GM19043 (cell line): Measurements from ENCODE around the gene MAGIX.
A peak's percentile ranks its signal among the peaks of the same experiment; 100 is the strongest.

Experiments
- ATAC-seq: cut with Tn5 transposase; IDR thresholded peaks from one replicate; pipeline ENCODE4 v1.9.1; 2021; ENCODE audit warnings: low read depth; ENCODE audit not compliant: unreplicated experiment

The MAGIX gene

GRCh38 chrX:49179358-49179757 is 16.8 kb downstream of the MAGIX start:
- no peak for ATAC-seq

DNA sequence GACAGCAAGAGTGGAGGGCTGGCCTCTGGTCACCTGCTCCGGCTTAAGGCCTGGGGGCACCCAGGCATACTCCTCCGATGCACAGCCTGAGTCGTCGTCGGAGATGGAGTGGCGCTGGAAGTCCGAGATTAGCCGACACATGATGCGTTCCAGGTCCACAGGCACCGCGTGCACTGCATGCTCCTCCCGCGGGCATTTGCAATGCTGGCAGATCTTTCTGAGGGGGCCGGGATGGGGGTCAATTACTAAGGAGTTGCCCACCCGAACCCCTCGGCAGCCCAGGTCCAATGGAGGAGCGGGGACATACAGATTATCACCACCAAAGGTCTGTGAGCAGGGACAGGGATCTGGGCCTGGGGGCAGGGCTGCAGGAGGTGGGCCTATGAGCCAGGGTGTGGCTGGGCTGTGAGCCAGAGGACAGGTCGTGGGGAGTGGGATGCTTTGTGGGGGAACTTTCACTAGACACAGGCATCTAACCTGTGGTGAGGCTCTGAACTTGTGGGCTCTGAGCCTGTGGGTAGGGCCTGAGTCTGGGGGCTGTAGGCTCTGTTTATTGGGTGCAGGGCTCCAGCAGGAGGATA is 21.2 kb downstream of the MAGIX start:
- ATAC-seq = no peak

GRCh38 chrX:49184294-49185281 is 22.0 kb downstream of the MAGIX start:
- ATAC-seq = no peak

GRCh38 chrX:49186125-49187027 is 23.8 kb downstream of the MAGIX start, which contains the start of gene PRICKLE3:
Gene PRICKLE3, minus strand, starts transcription at chrX:49186373. Its CDS starts 76 bp downstream, at chrX:49186297.
- peak; percentile 32 for ATAC-seq

DNA sequence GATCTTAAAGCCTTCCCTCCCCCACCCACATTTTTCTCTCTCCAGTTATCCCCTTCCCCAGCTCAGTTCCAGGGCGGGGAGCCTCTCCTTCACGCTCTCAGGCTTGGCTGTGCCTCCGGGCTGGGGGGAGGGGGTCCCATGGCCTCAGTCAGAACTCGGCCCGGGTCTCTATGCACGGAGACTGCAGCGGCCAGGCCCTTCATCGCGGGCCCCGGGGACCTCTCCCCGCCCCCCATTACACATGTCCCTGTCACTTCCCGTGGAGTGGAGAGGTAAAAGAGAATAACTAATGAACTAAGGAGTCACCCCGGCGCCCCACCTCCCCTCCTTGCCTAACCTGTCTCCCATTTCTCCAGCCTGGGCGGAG is 24.5 kb downstream of the MAGIX start:
- ATAC-seq = no peak

- ATAC-seq = no peak
Measured at GRCh38 chrX:49187526-49187925, 25.0 kb downstream of the MAGIX start.

DNA sequence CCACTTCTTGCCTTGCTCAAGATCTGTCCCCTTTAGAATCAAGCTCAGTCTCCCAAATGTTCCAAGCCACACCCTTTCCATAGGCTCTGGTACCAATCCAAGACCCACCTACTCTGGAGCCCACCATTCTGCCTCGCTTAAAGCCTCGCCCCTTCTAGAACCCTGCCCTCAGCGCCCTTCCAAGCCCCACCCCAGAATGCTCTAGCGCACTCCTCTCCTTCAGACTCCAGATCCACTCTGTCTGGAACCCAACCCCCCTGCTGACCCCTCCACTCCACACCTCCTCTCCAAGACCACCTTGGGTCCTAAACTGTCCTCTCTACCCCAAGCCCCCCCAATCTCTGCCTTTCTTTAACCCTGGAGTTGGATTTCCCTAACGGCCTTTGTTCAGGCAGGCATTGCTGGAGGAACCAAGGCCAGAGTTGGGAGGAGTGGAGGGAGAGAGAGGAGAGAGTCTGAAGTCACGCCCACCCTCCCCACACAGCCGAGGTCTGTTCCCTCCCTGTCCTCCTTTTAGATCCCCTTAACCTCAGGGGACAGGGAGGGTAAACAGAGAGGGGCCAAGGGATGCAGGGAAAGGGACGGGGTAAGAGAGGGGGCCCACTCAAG is 26.0 kb downstream of the MAGIX start:
- ATAC-seq = no peak

DNA sequence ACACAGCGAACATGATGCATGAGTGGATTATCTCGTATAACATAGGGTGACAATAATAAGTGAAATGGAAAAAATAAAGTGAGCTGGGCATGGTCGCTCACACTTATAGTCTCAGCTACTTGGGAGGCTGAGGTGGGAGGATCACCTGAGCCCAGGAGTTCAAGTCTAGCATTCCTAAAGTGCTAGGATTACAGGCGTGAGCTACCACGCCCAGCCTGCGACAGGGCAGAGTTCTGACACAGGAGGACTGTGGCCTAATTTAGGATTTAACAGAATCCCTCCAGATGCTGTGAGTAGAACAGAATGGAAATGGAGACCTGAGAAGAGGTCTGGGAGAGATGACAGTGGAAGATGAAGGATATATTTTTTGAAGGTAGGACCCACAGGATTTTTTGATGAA is 27.0 kb downstream of the MAGIX start:
- ATAC-seq = no peak

- ATAC-seq = peak; percentile 88
Measured at GRCh38 chrX:49190821-49191573, 28.4 kb downstream of the MAGIX start.

GRCh38 chrX:49191574-49192011 is 29.0 kb downstream of the MAGIX start:
- ATAC-seq = peak; percentile 2

GRCh38 chrX:49192722-49193328 is 30.3 kb downstream of the MAGIX start:
- ATAC-seq = no peak

DNA sequence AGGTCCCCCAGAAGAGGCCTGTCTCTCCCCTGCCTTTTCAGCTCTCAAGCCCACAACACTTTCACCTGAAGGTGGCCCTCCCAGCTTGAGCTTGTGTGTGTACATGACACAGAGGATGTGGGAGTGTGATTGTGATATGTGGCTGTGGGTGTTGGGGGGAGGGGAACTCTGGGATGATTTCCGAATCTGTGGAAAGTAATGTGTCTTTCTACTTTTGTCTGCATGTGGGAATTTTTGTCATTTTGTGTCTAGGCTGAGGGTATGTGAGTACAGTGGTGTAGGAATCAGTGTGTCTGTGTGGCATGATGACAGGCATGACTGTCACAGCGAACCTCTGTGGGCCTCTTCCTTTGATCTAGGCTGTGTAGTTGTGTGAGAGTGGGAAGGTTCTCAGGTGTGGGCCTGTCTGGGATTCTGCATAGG is 31.0 kb downstream of the MAGIX start:
- ATAC-seq = no peak

DNA sequence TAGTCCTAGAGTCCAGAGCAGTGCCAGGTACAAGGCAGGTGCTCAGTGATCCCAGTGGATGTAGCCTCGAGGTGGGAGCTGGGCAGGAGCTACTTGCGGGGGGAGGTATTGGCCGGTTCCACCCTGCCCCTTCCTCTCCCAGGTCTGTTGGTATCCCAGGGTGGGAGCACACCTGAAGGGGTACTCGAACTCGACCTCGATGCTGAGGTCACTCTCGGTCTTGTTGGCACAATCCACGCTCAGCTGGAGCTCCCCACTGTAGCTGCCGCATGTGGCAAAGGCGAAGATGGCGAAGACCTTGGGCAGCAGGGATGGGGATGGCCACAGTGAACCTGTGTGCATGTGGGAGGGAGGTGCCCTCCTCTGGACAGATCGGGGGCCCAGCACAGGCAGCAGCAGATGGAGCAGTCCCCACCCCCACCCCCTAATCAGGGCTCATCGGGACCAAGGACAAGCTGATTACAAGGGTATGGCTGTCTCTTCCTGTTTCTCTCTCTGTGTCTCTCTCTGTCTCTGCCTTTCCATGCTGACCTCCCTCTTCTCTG is 35.1 kb downstream of the MAGIX start:
- no peak for ATAC-seq

GRCh38 chrX:49198540-49199314 is 36.2 kb downstream of the MAGIX start:
- ATAC-seq = no peak

GRCh38 chrX:49199315-49199595 is 36.7 kb downstream of the MAGIX start:
- no peak for ATAC-seq

DNA sequence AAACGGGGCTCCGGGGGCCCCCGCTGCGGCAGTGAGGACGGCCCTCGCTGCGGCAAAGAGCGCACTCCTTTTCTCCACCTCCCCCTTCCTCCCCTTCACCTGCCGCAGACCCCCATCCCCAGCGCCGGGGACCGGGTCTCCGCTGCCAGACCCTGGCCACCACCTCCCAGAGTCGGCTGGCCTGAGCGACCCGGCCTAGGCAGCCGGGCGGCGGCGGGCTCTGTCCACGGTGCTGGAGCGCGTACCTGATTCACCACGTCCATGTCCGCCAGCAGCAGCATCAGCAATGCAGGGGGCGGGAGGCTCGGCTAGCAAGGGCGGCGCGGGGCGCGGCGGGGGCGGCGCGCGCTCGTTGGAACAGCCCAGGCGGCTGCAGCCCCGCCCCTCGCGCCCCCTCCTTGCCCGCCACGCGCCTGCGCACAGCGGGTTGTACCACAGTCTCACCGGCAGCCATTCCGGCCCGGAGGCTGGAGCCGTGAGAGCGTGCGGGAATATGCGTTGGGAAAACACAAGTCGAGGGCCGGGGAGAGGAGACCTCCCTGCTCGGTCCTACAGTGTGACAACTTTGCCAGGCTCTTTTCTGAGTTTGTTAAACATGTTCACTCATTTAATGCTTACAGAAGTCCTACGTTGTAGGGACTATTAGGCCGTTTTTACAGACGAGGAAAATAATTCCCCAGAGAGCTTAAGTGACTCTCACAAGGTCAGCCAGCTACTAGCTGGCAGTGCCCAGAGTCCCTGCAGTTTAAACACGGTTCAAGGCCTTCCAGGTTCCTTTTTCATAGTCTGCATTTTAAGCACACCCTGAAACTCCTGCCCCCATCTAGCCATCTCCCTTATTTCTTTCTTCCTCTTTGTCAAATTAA is 37.6 kb downstream of the MAGIX start, which contains the start of gene SYP:
Gene SYP, minus strand, starts transcription at position 288 of the 866 bp plus-strand sequence. Its CDS starts 7 bp downstream, at position 281.
- ATAC-seq = peak; percentile 96

DNA sequence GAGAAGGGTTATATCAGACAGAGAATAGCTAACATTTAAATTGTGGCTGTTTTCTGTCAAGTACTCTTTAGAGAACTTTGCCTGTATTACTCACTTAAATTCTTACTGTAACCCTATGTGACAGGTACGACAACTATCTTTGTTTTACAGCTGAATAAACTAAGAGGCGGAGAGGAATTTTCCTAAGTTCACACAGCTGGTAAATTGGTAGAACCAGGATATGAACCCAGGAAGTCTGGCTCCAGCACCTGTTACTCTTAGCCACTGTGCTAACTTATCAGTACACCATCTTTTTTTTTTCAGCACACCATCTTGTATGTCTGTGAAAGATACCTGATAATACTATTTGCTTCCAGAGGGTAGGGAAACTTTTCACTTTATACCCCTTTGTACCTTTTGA is 39.5 kb downstream of the MAGIX start:
- no peak for ATAC-seq
